Caco-2 (cell line): ENCODE measurements around the gene VIT. TPM values are rescaled to one million over a fixed set of nuclear protein-coding genes. Genes with fewer than 3 reads are reported as not detected.
"Not testable (repeated sequence)": the region's sequence is repeated elsewhere in the genome, so short reads cannot be mapped to it uniquely, and the experiment has no call there.

Experiments used
- BruUV-seq: library from RNA; stranded (reverse); fragments of 400-500 nt; replicated peaks from 2 replicates; lab custom pipeline; 2021; lab: Mats Ljungman, UMichigan
- CTCF ChIA-PET: fragments of 300-600 bp; sonication (Branson Sonifier 250); formaldehyde crosslinking; loops from one replicate; lab custom pipeline; 2022; ENCODE audit warnings: antibody characterized with exemption; lab: Charles Lee
- POLR2A ChIA-PET: fragments of 300-600 bp; sonication (Branson Sonifier 250); formaldehyde crosslinking; loops from one replicate; lab custom pipeline; 2022; ENCODE audit warnings: antibody characterized with exemption; lab: Charles Lee
- DNase-seq, 2 experiments: peaks; one replicate each; pipeline versions ENCODE4 v3.0.0 to v3.0.0-alpha.2; 2020 to 2022
- H3K27me3 ChIP-seq: replicated peaks from 2 replicates; pipeline ENCODE4 v1.6.0; 2011; ENCODE audit warnings: low read length; ENCODE audit not compliant: control insufficient read depth, insufficient read depth
- H3K36me3 ChIP-seq: 2 replicates; pipeline ENCODE4 v1.5.1; 2011; ENCODE audit warnings: low read length; ENCODE audit not compliant: control insufficient read depth, insufficient read depth
- H3K4me1 ChIP-seq: fragments of 250-450 bp; sonication (Bioruptor Pico); 2 replicates; pipeline ENCODE4 v1.5.1; 2020; ENCODE audit warnings: mild to moderate bottlenecking
- H3K4me3 ChIP-seq: 2 replicates; pipeline ENCODE4 v1.5.1; 2011; ENCODE audit warnings: low read depth, mild to moderate bottlenecking, control low read depth, low read length
- H3K9me3 ChIP-seq: fragments of 250-450 bp; sonication (Bioruptor Pico); 2 replicates; pipeline ENCODE4 v1.5.1; 2020; ENCODE audit warnings: mild to moderate bottlenecking, moderate library complexity
- H3K27ac Mint-ChIP-seq: one replicate; pipeline ENCODE4 v1.8.0; 2022; ENCODE audit warnings: mixed read lengths; ENCODE audit not compliant: unreplicated experiment
- H3K27me3 Mint-ChIP-seq: one replicate; pipeline ENCODE4 v1.8.0; 2022; ENCODE audit warnings: mixed read lengths; ENCODE audit not compliant: insufficient read depth, unreplicated experiment
- H3K36me3 Mint-ChIP-seq: one replicate; pipeline ENCODE4 v1.8.0; 2022; ENCODE audit warnings: mild to moderate bottlenecking, mixed read lengths; ENCODE audit not compliant: insufficient read depth, unreplicated experiment
- H3K4me1 Mint-ChIP-seq: one replicate; pipeline ENCODE4 v1.8.0; 2022; ENCODE audit warnings: low read depth, mixed read lengths; ENCODE audit not compliant: unreplicated experiment
- H3K4me3 Mint-ChIP-seq: one replicate; pipeline ENCODE4 v1.8.0; 2022; ENCODE audit warnings: mild to moderate bottlenecking, moderate library complexity, mixed read lengths; ENCODE audit not compliant: unreplicated experiment
- H3K9me3 Mint-ChIP-seq: one replicate; pipeline ENCODE4 v1.8.0; 2022; ENCODE audit warnings: mixed read lengths; ENCODE audit not compliant: unreplicated experiment
- intact Hi-C: fragments of 100-400 bp; cut with micrococcal nuclease; formaldehyde crosslinking; loops from one replicate; pipeline ENCODE4 v1.10.0; 2022; ENCODE audit not compliant: unreplicated experiment
- total RNA-seq: library from RNA; stranded (reverse); gene quantifications from 2 replicates; pipeline ENCODE4 v1.2.3, GENCODE V29; 2022
- TF ChIP-seq, protein P1 (sequence below), 2 experiments: fragments of 200-600 bp in 1 of 2; IDR thresholded peaks; 1 replicate in 1 of 2; 2 replicates in 1 of 2; pipeline versions ENCODE4 v1.5.1 to v1.8.0; 2011 to 2022; ENCODE audit warnings: antibody characterized with exemption in 1 of 2, control low read depth in 1 of 2, inconsistent platforms in 1 of 2, low read depth in 1 of 2, low read length in 1 of 2, mild to moderate bottlenecking in 1 of 2, moderate library complexity in 1 of 2; ENCODE audit not compliant: insufficient read depth in 1 of 2, severe bottlenecking in 1 of 2, unreplicated experiment in 1 of 2

Gene VIT
- total RNA-seq, 1 experiment from 2014 or later = 1.2 TPM

DNA sequence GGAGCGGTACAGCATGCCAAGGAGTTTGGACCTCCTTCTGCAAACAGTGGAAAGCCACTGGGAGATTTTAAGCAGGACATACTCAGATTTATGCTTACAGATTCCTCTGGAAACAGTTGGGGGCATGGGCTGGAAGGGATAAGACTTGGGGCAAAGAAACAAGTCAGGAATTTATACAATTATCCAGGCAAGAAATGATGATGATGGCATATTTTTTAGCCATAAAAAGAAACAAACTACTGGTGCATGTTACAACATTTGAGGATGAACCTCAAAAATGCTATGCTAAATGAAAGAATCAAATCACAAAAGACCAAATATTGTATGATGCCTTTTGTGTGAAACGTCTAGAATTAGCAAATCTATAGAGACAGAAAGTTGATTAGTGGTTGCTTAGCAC, 13.5 kb upstream of the VIT start:
- no peak for DNase-seq
- no peaks in the 10 kb centered on the region for H3K4me1 ChIP-seq
- intact Hi-C loops = no loop called here
- ChIA-PET POLR2A (no interaction called here), CTCF (no interaction called here)
- no peak overlapping the region for H3K27ac Mint-ChIP-seq
- H3K27me3 Mint-ChIP-seq = no peaks in the 10 kb centered on the region
- TF ChIP-seq, protein P1, sequence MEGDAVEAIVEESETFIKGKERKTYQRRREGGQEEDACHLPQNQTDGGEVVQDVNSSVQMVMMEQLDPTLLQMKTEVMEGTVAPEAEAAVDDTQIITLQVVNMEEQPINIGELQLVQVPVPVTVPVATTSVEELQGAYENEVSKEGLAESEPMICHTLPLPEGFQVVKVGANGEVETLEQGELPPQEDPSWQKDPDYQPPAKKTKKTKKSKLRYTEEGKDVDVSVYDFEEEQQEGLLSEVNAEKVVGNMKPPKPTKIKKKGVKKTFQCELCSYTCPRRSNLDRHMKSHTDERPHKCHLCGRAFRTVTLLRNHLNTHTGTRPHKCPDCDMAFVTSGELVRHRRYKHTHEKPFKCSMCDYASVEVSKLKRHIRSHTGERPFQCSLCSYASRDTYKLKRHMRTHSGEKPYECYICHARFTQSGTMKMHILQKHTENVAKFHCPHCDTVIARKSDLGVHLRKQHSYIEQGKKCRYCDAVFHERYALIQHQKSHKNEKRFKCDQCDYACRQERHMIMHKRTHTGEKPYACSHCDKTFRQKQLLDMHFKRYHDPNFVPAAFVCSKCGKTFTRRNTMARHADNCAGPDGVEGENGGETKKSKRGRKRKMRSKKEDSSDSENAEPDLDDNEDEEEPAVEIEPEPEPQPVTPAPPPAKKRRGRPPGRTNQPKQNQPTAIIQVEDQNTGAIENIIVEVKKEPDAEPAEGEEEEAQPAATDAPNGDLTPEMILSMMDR (IDR thresholded peaks at IDR 0.05; ENCODE audit: insufficient read depth in 1 of 2, low read depth in 1 of 2, low read length in 1 of 2, severe bottlenecking in 1 of 2, unreplicated experiment in 1 of 2) = no peak
- H3K27me3 ChIP-seq = no peaks in the 10 kb centered on the region
- no peaks in the 10 kb centered on the region for H3K36me3 Mint-ChIP-seq
- no peak overlapping the region for H3K4me3 ChIP-seq
- H3K4me1 Mint-ChIP-seq = peaks cover 1% of the 10 kb centered on the region
- no peaks in the 10 kb centered on the region for H3K36me3 ChIP-seq
- no peak overlapping the region for H3K4me3 Mint-ChIP-seq
- no TSS peak for BruUV-seq
- H3K9me3 Mint-ChIP-seq = peaks cover 22% of the 10 kb centered on the region
- peaks cover 5% of the 10 kb centered on the region; the same call in 1 of the 2 replicates for H3K9me3 ChIP-seq

DNA sequence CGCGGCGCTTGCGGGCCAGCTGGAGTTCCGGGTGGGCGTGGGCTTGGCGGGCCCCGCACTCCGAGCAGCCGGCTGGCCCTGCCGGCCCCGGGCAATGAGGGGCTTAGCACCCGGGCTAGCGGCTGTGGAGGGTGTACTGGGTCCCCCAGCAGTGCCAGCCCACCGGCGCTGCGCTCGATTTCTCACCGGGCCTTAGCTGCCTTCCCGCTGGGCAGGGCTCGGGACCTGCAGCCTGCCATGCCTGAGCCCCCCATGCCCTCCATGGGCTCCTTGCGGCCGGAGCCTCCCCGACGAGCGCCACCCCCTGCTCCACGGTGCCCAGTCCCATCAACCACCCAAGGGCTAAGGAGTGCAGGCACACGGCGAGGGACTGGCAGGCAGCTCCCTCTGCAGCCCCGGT, 8.2 kb upstream of the VIT start:
- CTCF ChIA-PET = interaction anchor here (0.6 kb wide), 1 partner anchor 708 kb away, joined by 8 read pairs; no protein-coding TSS in a partner anchor
- BruUV-seq, DNase-seq, H3K27me3 Mint-ChIP-seq, H3K9me3 Mint-ChIP-seq, H3K4me3 Mint-ChIP-seq, H3K4me3 ChIP-seq, H3K4me1 ChIP-seq, H3K27me3 ChIP-seq, intact Hi-C loops, H3K27ac Mint-ChIP-seq, H3K36me3 ChIP-seq, POLR2A ChIA-PET, H3K36me3 Mint-ChIP-seq, H3K9me3 ChIP-seq, H3K4me1 Mint-ChIP-seq: not testable (repeated sequence)

DNA sequence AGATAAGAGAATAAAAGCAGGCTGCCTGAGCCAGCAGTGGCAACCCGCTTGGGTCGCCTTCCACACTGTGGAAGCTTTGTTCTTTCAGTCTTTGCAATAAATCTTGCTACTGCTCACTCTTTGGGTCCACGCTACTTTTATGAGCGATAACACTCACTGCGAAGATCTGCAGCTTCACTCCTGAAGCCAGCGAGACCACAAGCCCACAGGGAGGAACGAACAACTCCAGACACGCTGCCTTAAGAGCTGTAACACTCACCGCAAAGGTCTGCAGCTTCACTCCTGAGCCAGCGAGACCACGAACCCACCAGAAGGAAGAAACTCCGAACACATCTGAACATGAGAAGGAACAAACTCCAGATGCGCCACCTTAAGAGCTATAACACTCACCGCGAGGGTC, 7.5 kb upstream of the VIT start:
- H3K9me3 ChIP-seq, H3K4me1 ChIP-seq, H3K4me3 ChIP-seq, H3K36me3 ChIP-seq, DNase-seq, H3K36me3 Mint-ChIP-seq, H3K9me3 Mint-ChIP-seq, H3K27ac Mint-ChIP-seq, BruUV-seq, H3K4me1 Mint-ChIP-seq, POLR2A ChIA-PET, H3K27me3 ChIP-seq, H3K27me3 Mint-ChIP-seq, H3K4me3 Mint-ChIP-seq, intact Hi-C loops: not testable (repeated sequence)
- CTCF ChIA-PET = interaction anchor here (0.6 kb wide), 1 partner anchor 708 kb away, joined by 8 read pairs; no protein-coding TSS in a partner anchor

DNA sequence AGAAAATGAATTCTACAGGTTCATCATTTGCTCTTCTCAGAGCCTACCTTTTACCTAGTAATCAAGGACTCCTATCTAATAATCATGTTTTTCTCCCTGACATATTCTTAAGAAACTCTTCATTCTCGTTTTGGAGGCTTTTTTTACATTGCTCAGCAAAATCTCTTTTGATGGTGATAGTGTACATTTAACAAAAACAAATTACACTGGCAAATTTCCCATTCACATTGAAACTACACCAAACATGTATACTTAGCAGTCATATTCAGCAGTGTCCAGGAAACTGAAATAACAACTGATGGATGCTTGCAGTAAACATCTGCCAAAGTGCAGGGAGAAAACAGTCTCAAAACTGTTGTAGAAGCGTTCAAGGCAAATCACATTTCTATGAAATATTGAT, 4.4 kb upstream of the VIT start:
- DNase-seq = no peak
- TF ChIP-seq, protein P1 (IDR thresholded peaks at IDR 0.05; ENCODE audit: insufficient read depth in 1 of 2, low read depth in 1 of 2, low read length in 1 of 2, severe bottlenecking in 1 of 2, unreplicated experiment in 1 of 2) = no peak
- Mint-ChIP-seq H3K4me1 (peaks cover 8% of the 10 kb centered on the region), H3K4me3 (no peak overlapping the region), H3K9me3 (peaks cover 9% of the 10 kb centered on the region), H3K36me3 (no peaks in the 10 kb centered on the region), H3K27ac (no peak overlapping the region), H3K27me3 (no peaks in the 10 kb centered on the region)
- Histone ChIP-seq H3K36me3 (no peaks in the 10 kb centered on the region), H3K4me1 (peaks cover 1% of the 10 kb centered on the region), H3K4me3 (no peak overlapping the region), H3K9me3 (no peaks in the 10 kb centered on the region), H3K27me3 (no peaks in the 10 kb centered on the region)
- no TSS peak for BruUV-seq
- ChIA-PET POLR2A (no interaction called here), CTCF (no interaction called here)
- intact Hi-C loops = no loop called here
